Right lobe of liver (tissue), 6 donors: ENCODE data around the gene LRTM2. TPM values are rescaled to one million over a fixed set of nuclear protein-coding genes. Genes with fewer than 3 reads are reported as not detected.

Experiments
- ATAC-seq, 4 donors: fragments of 200-7000 bp; cut with Tn5 transposase; one replicate each; pipeline ENCODE4 v1.9.1; 2020; ENCODE audit warnings: mild to moderate bottlenecking in 4 of 4, moderate library complexity in 4 of 4
- DNase-seq, 3 donors: peaks; one replicate each; pipeline ENCODE4 v3.0.0-alpha.2; 2020
- H3K27ac ChIP-seq, 3 donors: fragments of 200-600 bp; one replicate each; pipeline ENCODE4 v1.8.0; 2022
- H3K27me3 ChIP-seq, 2 donors: fragments of 200-600 bp; one replicate each; pipeline ENCODE4 v1.8.0; 2022
- H3K36me3 ChIP-seq, 4 donors: fragments of 200-600 bp; sonication (generic) in 1 of 4; one replicate each; pipeline versions ENCODE4 v1.5.1 to v1.8.0; 2017 to 2022; ENCODE audit warnings: control low read depth in 1 of 4
- H3K4me1 ChIP-seq, 4 donors: fragments of 200-600 bp; sonication (generic) in 1 of 4; one replicate each; pipeline versions ENCODE4 v1.5.1 to v1.8.0; 2017 to 2022; ENCODE audit warnings: control low read depth in 1 of 4
- H3K4me3 ChIP-seq, 3 donors: fragments of 200-600 bp; one replicate each; pipeline ENCODE4 v1.8.0; 2022
- H3K9me3 ChIP-seq, 4 donors: fragments of 200-600 bp; sonication (generic) in 1 of 4; one replicate each; pipeline versions ENCODE4 v1.5.1 to v1.8.0; 2017 to 2022; ENCODE audit warnings: control low read depth in 1 of 4
- CTCF ChIP-seq, 4 donors: fragments of 200-600 bp in 3 of 4; fragments of 450-650 bp in 1 of 4; IDR thresholded peaks; one replicate each; pipeline versions ENCODE4 v1.5.1 to v1.8.0; 2016 to 2022; ENCODE audit warnings: antibody characterized with exemption in 4 of 4, mild to moderate bottlenecking in 2 of 4
- POLR2A ChIP-seq: fragments of 450-650 bp; IDR thresholded peaks from one replicate; pipeline ENCODE4 v1.6.1; 2017; ENCODE audit warnings: antibody characterized with exemption, mild to moderate bottlenecking
- WGBS: methylation state at CpG from one replicate; pipeline ENCODE4 v1.1.6; 2018; ENCODE audit warnings: low coverage, low lambda C conversion rate; ENCODE audit not compliant: insufficient coverage; ENCODE audit errors: missing lambda C conversion rate; 5-methylcytosine and 5-hydroxymethylcytosine counted together
- intact Hi-C, 2 donors: fragments of 100-400 bp; cut with DNase I; formaldehyde crosslinking; loops; one replicate each; pipeline versions ENCODE4 v1.11.2 to v1.14.1; 2022
- total RNA-seq, 6 experiments: library from RNA; depleted of rRNA in 2 of 6; stranded (reverse); fragments of >200 nt in 2 of 6; fragmentation: NEBNext Ultra II Directional in 3 of 6; extraction: Animal tissue kit (Norgen Biotek cat#: 25700) in 3 of 6; gene quantifications; one replicate each; pipeline versions ENCODE4 v1.1.0 to v1.2.4, GENCODE V29; 2016 to 2023
- donor health status: DM: no; HTN: yes; CAD: no.
- donor health status: DM: no; HTN: no; CAD: no.
- donor health status: DM: no; HTN: no; CAD: no.
- donor health status: DM: no; HTN: yes; CAD: no.
- donor health status: DM: no; HTN: yes; CAD: no.

Gene LRTM2
- total RNA-seq, 6 experiments from 2014 or later = not detected

GRCh38 chr12:1882405-1882804, 62.0 kb downstream of the LRTM2 start:
- no peaks in the 10 kb centered on the region for H3K4me1 ChIP-seq
- 64% methylated on average over 6 of the region's 8 CpGs for WGBS
- DNase-seq (no peak), ATAC-seq (no peak)
- no peak overlapping the region for H3K4me3 ChIP-seq
- H3K27ac ChIP-seq = no peak overlapping the region
- H3K9me3 ChIP-seq = no peaks in the 10 kb centered on the region
- H3K36me3 ChIP-seq = no peaks in the 10 kb centered on the region
- intact Hi-C loops = no loop called here
- no peaks in the 10 kb centered on the region for H3K27me3 ChIP-seq
- TF ChIP-seq CTCF (IDR thresholded peaks at IDR 0.05) = no peak
- no peak for TF ChIP-seq POLR2A

- no peaks in the 10 kb centered on the region for H3K36me3 ChIP-seq
- H3K4me1 ChIP-seq = no peaks in the 10 kb centered on the region
- TF ChIP-seq CTCF (IDR thresholded peaks at IDR 0.05) (no peak), POLR2A (no peak)
- no peaks in the 10 kb centered on the region for H3K27me3 ChIP-seq
- H3K4me3 ChIP-seq = no peak overlapping the region
- H3K27ac ChIP-seq = no peak overlapping the region
- ATAC-seq (peak in 1 of 4 donors; percentile 7), DNase-seq (peak in 1 of 3 donors; percentile 45)
- no CpG with 5 or more reads among the region's 19 CpGs for WGBS
- no peaks in the 10 kb centered on the region for H3K9me3 ChIP-seq
- intact Hi-C loops = no loop called here
Measured at GRCh38 chr12:1882850-1883470, 62.6 kb downstream of the LRTM2 start.

GRCh38 chr12:1883513-1883912, 63.1 kb downstream of the LRTM2 start:
- H3K4me1 ChIP-seq = no peaks in the 10 kb centered on the region
- intact Hi-C loops = no loop called here
- no peak overlapping the region for H3K27ac ChIP-seq
- no peaks in the 10 kb centered on the region for H3K36me3 ChIP-seq
- no peaks in the 10 kb centered on the region for H3K27me3 ChIP-seq
- H3K4me3 ChIP-seq = no peak overlapping the region
- no peaks in the 10 kb centered on the region for H3K9me3 ChIP-seq
- 71% methylated on average over 8 of the region's 8 CpGs for WGBS
- peak in 1 of 3 donors; percentile 30 for DNase-seq
- no peak for ATAC-seq
- TF ChIP-seq POLR2A (no peak), CTCF (IDR thresholded peaks at IDR 0.05) (no peak)

- Histone ChIP-seq H3K9me3 (no peaks in the 10 kb centered on the region), H3K36me3 (no peaks in the 10 kb centered on the region), H3K27ac (no peak overlapping the region), H3K27me3 (no peaks in the 10 kb centered on the region), H3K4me1 (no peaks in the 10 kb centered on the region), H3K4me3 (no peak overlapping the region)
- DNase-seq (peak in 1 of 3 donors; percentile 21), ATAC-seq (no peak)
- TF ChIP-seq CTCF (IDR thresholded peaks at IDR 0.05) (no peak), POLR2A (no peak)
- WGBS = no CpG with 5 or more reads among the region's 9 CpGs
- intact Hi-C loops = no loop called here
Measured at GRCh38 chr12:1884651-1885050, 64.3 kb downstream of the LRTM2 start.
